G401 (cell line): ENCODE data around the gene KLRC2. TPM values are rescaled to one million over a fixed set of nuclear protein-coding genes. Genes with fewer than 3 reads are reported as not detected.
"Not testable (repeated sequence)": the region's sequence is repeated elsewhere in the genome, so short reads cannot be mapped to it uniquely, and the experiment has no call there.

ENCODE experiments used
- DNase-seq: peaks from one replicate; pipeline ENCODE4 v3.0.0-alpha.2; 2015; ENCODE audit warnings: low spot score
- in situ Hi-C: cut with HindIII; loops from 2 replicates; pipeline ENCODE4 v1.10.0; 2016; ENCODE audit warnings: low sequenced_read_pairs, mixed read lengths
- total RNA-seq: library from RNA; depleted of rRNA; stranded (reverse); fragments of >200 nt; shearing (Covaris generic); gene quantifications from 2 replicates; pipeline ENCODE4 v1.2.3, GENCODE V29; 2014

KLRC2 gene
- total RNA-seq, 1 experiment from 2014 or later: not detected

DNA sequence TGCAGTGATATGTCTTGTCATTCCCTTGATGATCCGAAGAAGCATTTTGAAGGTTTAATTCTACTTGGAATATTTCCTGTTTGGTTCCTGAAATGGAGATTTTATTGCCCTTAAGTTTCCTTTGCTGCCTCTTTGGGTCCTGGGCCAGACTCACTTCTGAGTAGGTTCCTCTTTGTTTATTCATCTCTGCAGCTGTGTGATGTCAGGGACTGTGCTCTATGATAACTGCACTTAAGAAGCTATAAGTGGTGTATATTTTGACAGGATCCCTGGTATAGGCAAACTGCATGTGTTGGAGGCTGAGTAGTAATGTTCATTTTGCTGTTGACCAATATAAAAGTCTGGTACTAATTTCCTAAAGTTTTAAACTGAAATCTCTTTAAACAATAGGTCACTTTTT, 26.4 kb downstream of the KLRC2 start, which contains the start of gene KLRC4:
Gene KLRC4, minus strand, starts transcription at position 366 of the 400 bp plus-strand sequence. Its CDS starts 182 bp downstream, at position 184.
- in situ Hi-C loops: no loop called here
- no peak for DNase-seq

DNA sequence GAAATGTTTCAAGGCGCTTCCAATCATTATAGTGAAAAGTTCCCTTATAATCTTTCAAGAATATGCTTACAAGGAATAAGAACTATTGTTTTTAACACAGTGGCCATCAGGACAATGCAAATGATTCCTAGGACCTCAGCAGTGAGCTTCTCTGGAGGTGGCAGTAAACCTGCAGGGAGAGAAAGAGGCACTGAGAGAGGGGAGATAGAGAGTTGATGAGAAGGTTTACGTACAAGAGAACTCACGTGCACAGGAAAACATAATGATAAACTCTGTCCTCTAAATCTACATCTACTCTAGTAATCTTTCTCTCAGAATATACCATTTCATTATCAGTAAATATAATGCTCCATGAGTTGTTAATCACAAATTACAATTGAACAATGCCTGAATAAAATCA, 27.0 kb downstream of the KLRC2 start:
- DNase-seq: no peak
- in situ Hi-C loops: no loop called here

DNA sequence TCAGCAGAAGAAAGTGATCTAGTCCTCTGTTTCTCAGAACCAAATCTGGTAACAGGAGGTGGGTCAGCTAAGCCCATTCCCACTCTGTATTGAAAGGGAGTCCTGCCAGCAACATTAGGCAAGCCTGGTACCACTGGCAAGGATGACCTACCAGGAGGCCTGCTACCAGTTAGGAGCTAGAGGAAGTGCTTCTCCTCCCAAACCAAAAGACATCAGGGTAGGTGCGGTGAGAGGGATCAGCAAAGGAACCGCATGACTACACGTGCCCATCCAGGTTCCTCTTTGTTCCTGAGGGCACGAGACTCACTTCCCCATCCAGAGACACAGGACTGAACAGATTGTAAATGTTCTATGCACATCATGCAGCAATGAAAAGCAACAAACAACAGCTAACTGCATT, 29.1 kb downstream of the KLRC2 start:
- DNase-seq: no peak
- in situ Hi-C loops: no loop called here

- in situ Hi-C loops: no loop called here
- DNase-seq: no peak
Measured at GRCh38 chr12:10405294-10405693, 30.5 kb downstream of the KLRC2 start.

DNA sequence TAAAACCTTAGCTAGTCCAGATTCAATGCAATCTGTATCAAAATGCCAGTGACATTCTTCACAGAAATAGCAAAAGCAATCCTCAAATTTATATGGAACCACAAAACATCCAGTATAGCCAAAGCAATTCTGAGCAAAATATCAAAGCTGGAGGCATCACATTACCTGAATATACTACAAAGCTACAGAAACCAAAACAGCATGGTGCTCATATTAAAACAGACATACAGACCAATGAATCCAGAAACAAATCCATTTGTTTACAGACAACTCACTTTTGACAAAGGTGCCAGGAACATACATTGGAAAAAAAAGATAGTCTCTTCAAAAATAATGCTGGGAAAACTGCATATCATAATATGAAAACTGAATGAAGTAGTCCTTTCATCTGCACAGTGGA, 31.0 kb downstream of the KLRC2 start:
- in situ Hi-C loops: no loop called here

GRCh38 chr12:10400829-10401228, 35.0 kb downstream of the KLRC2 start:
- DNase-seq: no peak
- in situ Hi-C loops: no loop called here

More for the DNA sequence above, 31.0 kb downstream of the KLRC2 start:
- no peak for DNase-seq

- no peak for DNase-seq
- in situ Hi-C loops: no loop called here
Measured at GRCh38 chr12:10398168-10398567, 37.6 kb downstream of the KLRC2 start.

DNA sequence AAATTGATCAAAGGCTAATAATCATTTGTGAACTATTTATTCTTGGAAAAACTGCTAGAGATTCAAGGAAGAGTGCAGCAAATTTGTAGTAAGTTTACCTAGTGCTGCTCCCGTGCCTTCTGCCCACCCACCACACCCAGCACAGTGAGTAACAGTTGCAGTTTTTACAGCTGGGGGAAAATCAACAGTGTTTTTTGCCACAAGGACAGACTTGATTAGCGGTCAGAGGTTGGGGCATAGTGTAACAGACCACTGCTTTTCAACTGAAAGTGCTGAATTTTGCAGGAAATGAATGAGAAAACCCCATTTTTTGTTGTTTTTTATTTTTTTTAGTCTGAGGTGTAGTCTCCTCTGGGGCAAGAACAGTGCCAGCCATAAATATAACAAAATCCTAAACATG, 38.5 kb downstream of the KLRC2 start:
- no peak for DNase-seq
- in situ Hi-C loops: no loop called here

- in situ Hi-C loops, DNase-seq: not testable (repeated sequence)
Measured at GRCh38 chr12:10396176-10396575, 39.6 kb downstream of the KLRC2 start.

GRCh38 chr12:10395390-10395998, 40.3 kb downstream of the KLRC2 start:
- no peak for DNase-seq
- in situ Hi-C loops: no loop called here

- in situ Hi-C loops, DNase-seq: not testable (repeated sequence)
Measured at GRCh38 chr12:10394531-10395152, 41.2 kb downstream of the KLRC2 start.

GRCh38 chr12:10393291-10393690, 42.5 kb downstream of the KLRC2 start:
- in situ Hi-C loops: no loop called here
- no peak for DNase-seq

- in situ Hi-C loops: no loop called here
- peak; percentile 40 for DNase-seq
Measured at GRCh38 chr12:10392394-10392930, 43.3 kb downstream of the KLRC2 start.

DNA sequence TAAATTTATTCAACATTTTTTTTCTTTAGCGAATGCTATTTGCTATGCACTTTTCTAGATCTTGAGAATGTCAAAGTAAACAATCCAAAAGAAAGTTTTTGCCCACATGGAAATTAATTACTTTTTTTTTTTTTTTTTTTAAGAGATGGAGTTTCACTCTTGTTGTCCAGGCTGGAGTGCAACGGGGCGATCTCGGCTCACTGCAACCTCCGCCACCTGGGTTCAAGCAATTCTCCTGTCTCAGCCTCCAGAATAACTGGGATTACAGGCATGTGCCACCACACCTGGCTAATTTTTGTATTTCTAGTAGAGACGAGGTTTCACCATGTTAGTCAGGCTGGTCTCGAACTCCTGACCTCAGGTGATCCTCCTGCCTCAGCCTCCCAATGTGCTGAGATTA, 44.8 kb downstream of the KLRC2 start:
- DNase-seq, in situ Hi-C loops: not testable (repeated sequence)

DNA sequence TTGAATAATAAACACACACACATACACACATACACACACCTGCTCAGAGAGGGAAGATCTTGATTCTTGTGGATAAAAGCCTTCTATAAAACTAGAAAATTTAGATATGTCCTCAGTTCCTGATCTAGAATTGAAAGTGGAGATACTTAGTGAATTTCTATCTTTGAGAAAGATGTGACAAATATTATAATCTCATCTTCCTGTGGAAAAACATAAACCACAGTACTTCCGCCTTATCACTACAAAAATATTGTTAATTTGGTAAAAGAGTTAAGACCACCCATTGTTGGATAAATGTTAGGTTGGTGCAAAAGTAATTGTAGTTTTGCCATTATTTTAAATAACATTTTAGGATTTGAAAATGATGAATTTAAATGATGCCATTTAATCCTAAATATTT, 45.9 kb downstream of the KLRC2 start, which contains the start of gene KLRK1:
Gene KLRK1, minus strand, starts transcription at position 138 of the 400 bp plus-strand sequence. CDS start 1,231 bp downstream, outside the sequence.
- DNase-seq: no peak
- in situ Hi-C loops: no loop called here

DNA sequence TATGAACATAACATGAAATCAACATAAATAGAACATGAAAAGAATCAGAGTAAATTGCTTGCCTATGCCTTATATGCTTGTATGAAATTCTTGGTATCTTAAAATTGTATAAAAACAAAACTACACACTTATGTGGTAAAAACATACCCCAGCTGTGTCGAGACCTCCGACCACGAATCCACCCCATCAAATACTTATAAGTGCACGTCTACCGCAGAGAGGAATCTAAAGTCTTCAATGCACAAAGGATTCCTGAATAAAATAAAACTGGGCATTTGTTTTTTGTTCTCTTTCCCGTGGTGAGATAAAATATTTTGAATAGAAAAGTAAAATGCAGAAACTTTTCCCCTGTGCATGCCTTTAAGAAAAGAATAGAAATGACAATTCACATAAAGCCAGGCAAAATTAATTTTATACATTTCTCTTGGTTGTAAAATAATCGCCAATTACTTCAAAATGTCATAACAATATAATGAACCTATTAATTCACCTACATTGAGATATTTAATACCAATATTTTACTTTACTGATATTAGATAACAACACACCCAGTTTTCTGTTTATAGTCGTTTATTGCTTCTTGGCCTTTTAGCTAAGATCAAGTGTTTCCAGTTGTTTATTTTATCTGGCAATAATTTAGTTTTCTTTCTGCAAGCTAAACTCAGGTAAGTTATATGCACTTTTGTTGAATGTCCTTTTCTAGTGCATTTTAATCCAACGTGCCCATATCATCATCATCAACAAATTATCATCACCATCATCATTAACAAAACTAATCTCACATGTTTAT, 47.0 kb downstream of the KLRC2 start:
- in situ Hi-C loops: no loop called here
- DNase-seq: no peak

DNA sequence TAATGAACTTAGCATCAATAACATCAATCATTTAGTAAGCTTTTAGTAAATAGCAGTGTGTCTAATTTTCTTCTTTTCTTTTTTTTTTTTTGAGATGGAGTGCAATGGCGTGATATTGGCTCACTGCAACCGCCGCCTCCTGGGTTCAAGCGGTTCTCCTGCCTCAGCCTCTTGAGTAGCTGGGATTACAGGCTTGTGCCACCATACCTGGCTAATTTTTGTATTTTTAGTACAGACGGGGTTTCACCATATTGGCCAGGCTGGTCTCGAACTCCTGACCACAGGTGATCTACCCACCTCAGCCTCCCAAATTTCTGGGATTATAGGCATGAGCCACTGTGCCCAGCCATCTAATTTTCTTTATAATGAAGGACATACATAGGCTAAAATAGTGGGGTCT, 48.3 kb downstream of the KLRC2 start:
- not testable (repeated sequence) for DNase-seq

DNA sequence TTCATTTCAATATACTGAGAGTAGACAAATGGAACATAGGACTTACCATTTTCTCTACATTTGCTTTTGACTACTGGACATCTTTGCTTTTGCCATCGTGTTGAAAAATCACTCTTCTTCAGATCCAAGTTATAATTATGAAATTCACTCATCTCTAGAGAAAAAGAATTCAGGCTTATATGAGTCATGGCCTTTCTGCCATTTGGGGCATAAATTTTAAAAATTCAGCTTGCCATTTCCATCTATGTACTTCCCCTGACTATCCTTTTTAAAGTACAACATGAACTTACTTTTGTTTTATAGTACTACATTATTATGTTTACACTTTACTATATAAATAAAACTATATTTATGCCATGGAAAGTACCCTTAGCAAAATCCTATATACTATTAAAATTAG, 49.0 kb downstream of the KLRC2 start:
- no peak for DNase-seq
- in situ Hi-C loops: no loop called here

More for the DNA sequence above, 48.3 kb downstream of the KLRC2 start:
- in situ Hi-C loops: not testable (repeated sequence)

GRCh38 chr12:10385166-10385613, 50.6 kb downstream of the KLRC2 start:
- DNase-seq: no peak
- in situ Hi-C loops: no loop called here

DNA sequence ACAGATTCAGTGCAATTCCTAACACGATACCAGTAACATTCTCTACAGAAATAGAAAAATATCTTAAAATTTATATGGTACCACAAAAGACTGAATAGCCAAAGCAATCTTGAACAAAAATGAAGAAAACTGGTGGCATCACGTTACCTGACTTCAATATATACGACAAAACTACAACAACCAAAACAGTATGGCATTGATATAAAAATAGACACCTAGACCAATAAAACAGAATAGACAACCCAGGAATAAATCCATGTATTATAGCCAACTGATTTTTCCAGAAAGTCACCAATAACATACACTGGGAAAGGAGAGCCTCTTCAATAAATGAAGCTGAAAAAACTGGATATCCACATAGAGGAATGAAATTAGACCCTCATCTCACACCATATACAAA, 51.6 kb downstream of the KLRC2 start:
- in situ Hi-C loops: no loop called here
- DNase-seq: no peak
